Peyer's patch (tissue), 4 donors: ENCODE results near the gene LRP10. TPM values are rescaled to one million over a fixed set of nuclear protein-coding genes. Genes with fewer than 3 reads are reported as not detected.

Source experiments
- DNase-seq, 3 donors: peaks; one replicate each; pipeline ENCODE4 v3.0.0-alpha.2; 2017 to 2019
- H3K27ac ChIP-seq, 4 donors: fragments of 200-600 bp; sonication (generic); one replicate each; pipeline ENCODE4 v1.5.1; 2016 to 2019
- H3K27me3 ChIP-seq, 2 donors: fragments of 200-600 bp; sonication (generic); one replicate each; pipeline ENCODE4 v1.5.1; 2019
- H3K36me3 ChIP-seq, 3 donors: fragments of 200-600 bp; sonication (generic); one replicate each; pipeline ENCODE4 v1.5.1; 2016 to 2019
- H3K4me1 ChIP-seq, 4 donors: fragments of 200-600 bp; sonication (generic); one replicate each; pipeline ENCODE4 v1.5.1; 2016 to 2019
- H3K4me3 ChIP-seq, 4 donors: fragments of 200-600 bp; sonication (generic); 1 replicate in 3 of 4; 2 replicates in 1 of 4; pipeline ENCODE4 v1.5.1; 2016 to 2019; ENCODE audit warnings: mild to moderate bottlenecking in 1 of 4
- H3K9me3 ChIP-seq, 4 donors: fragments of 200-600 bp; sonication (generic); one replicate each; pipeline ENCODE4 v1.5.1; 2016 to 2019; ENCODE audit warnings: mild to moderate bottlenecking in 1 of 4
- CTCF ChIP-seq, 6 experiments: fragments of 450-650 bp in 4 of 6; fragments of 200-600 bp in 2 of 6; sonication (generic) in 1 of 6; IDR thresholded peaks; one replicate each; pipeline ENCODE4 v1.5.1; 2017 to 2019; ENCODE audit warnings: antibody characterized with exemption in 6 of 6, mild to moderate bottlenecking in 3 of 6, moderate library complexity in 1 of 6
- POLR2A ChIP-seq, 2 donors: fragments of 450-650 bp; IDR thresholded peaks; one replicate each; pipeline ENCODE4 v1.5.1; 2017; ENCODE audit warnings: antibody characterized with exemption in 2 of 2, mild to moderate bottlenecking in 2 of 2, moderate library complexity in 2 of 2
- total RNA-seq, 4 donors: library from RNA; depleted of rRNA; stranded (reverse); fragments of >200 nt; gene quantifications; one replicate each; pipeline ENCODE4 v1.1.0, GENCODE V29; 2016

Gene LRP10
- total RNA-seq, 4 donors from 2014 or later = 69.3 to 250 (median 221) TPM

GRCh38 chr14:22845821-22846625, 25.5 kb upstream of the LRP10 start:
- H3K27ac ChIP-seq = peak overlapping the region in 3 of 4 donors; percentile 64 to 88 (median 72)
- H3K27me3 ChIP-seq = no peaks in the 10 kb centered on the region
- no peak overlapping the region for H3K4me3 ChIP-seq
- peak in 1 of 3 donors; percentile 33 for DNase-seq
- no peaks in the 10 kb centered on the region for H3K9me3 ChIP-seq
- TF ChIP-seq CTCF (IDR thresholded peaks at IDR 0.05) (no peak), POLR2A (IDR thresholded peaks at IDR 0.05) (no peak)
- H3K4me1 ChIP-seq = peaks cover 0 to 44% (median 5%) of the 10 kb centered on the region in 4 donors
- H3K36me3 ChIP-seq = peaks cover 0 to 56% (median 0%) of the 10 kb centered on the region in 3 donors

- TF ChIP-seq CTCF (IDR thresholded peaks at IDR 0.05) (no peak), POLR2A (IDR thresholded peaks at IDR 0.05) (no peak)
- H3K27me3 ChIP-seq = no peaks in the 10 kb centered on the region
- H3K36me3 ChIP-seq = peaks cover 0 to 47% (median 0%) of the 10 kb centered on the region in 3 donors
- H3K9me3 ChIP-seq = no peaks in the 10 kb centered on the region
- peaks cover 0 to 46% (median 5%) of the 10 kb centered on the region in 4 donors for H3K4me1 ChIP-seq
- no peak overlapping the region for H3K4me3 ChIP-seq
- DNase-seq = peak in 1 of 3 donors; percentile 45
- peak overlapping the region; percentile 47 to 88 (median 68) for H3K27ac ChIP-seq
Measured at GRCh38 chr14:22846811-22847307, 24.7 kb upstream of the LRP10 start.

GRCh38 chr14:22847661-22848341, 23.7 kb upstream of the LRP10 start:
- H3K9me3 ChIP-seq = no peaks in the 10 kb centered on the region
- H3K27ac ChIP-seq = peak overlapping the region; percentile 63 to 88 (median 74)
- H3K36me3 ChIP-seq = peaks cover 0 to 38% (median 0%) of the 10 kb centered on the region in 3 donors
- TF ChIP-seq POLR2A (IDR thresholded peaks at IDR 0.05) (no peak), CTCF (IDR thresholded peaks at IDR 0.05) (no peak)
- H3K27me3 ChIP-seq = no peaks in the 10 kb centered on the region
- H3K4me1 ChIP-seq = peaks cover 0 to 54% (median 5%) of the 10 kb centered on the region in 4 donors
- DNase-seq = peak in 1 of 3 donors; percentile 39
- no peak overlapping the region for H3K4me3 ChIP-seq

- H3K27me3 ChIP-seq = no peaks in the 10 kb centered on the region
- H3K9me3 ChIP-seq = no peaks in the 10 kb centered on the region
- H3K36me3 ChIP-seq = peaks cover 0 to 30% (median 0%) of the 10 kb centered on the region in 3 donors
- peak in 2 of 3 donors; percentile 57 to 72 for DNase-seq
- no peak overlapping the region for H3K4me3 ChIP-seq
- H3K27ac ChIP-seq = peak overlapping the region; percentile 63 to 88 (median 74)
- H3K4me1 ChIP-seq = peaks cover 0 to 62% (median 7%) of the 10 kb centered on the region in 4 donors
- TF ChIP-seq CTCF (IDR thresholded peaks at IDR 0.05) (no peak), POLR2A (IDR thresholded peaks at IDR 0.05) (no peak)
Measured at GRCh38 chr14:22848351-22849164, 23.0 kb upstream of the LRP10 start.
